Stimulated activated CD4-positive, alpha-beta T cell treated with anti-CD3 and anti-CD28 coated beads, TNF-alpha, amount 100 ng/mL, for 24 hours (primary cell): ENCODE data around the gene KCNK17.
"Not testable (repeated sequence)": the region's sequence is repeated elsewhere in the genome, so short reads cannot be mapped to it uniquely, and the experiment has no call there.

ENCODE experiments used
- DNase-seq, 3 experiments: peaks; one replicate each; pipeline ENCODE4 v3.0.0-alpha.2; 2020; ENCODE audit warnings: low read depth in 3 of 3

Gene KCNK17

DNA sequence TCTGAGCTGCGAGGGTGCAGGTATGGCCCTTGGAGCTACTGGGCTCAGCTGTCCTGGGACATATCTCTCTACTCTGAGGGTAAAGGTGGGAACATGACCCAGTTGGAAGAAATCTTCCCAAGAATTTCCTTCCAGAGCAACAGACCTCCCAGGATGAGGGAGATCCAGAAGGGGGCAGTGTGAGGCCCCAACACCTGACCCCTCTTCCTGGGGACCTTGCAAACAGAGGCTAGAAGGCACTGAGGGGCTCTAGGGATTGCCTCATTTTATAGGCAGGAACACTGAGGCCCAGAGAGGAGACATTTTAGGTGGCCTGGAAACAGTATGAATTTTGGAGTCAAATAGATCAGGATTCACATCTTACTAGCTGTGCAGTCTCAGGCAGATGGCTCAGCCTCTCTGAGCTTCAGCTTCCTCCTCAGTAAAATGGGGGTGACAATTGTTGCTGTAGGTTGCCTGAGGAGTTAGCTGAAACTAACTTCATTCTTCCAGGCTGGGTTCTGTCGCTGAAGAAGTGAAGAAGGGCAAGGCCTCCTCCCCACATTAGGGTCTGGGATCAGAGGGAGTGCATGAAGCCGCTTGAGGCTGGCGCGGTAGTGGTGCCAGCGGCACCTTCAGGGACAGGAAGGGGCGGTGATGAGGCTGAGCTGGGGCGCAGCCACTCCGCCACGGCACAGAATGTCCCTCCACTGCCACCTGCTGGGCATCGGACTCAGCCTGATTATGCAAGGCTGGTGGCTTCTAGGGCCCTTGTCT lies 11.4 kb downstream of the KCNK17 start:
- peak; percentile 73 to 89 (median 84) for DNase-seq

- DNase-seq = no peak
Measured at GRCh38 chr6:39302011-39302410, 12.2 kb downstream of the KCNK17 start.

GRCh38 chr6:39301606-39302005 lies 12.6 kb downstream of the KCNK17 start:
- DNase-seq = no peak

- DNase-seq = no peak
Measured at GRCh38 chr6:39300739-39301138, 13.5 kb downstream of the KCNK17 start.

- DNase-seq = no peak
Measured at GRCh38 chr6:39298061-39298460, 16.2 kb downstream of the KCNK17 start.

GRCh38 chr6:39296745-39297640 lies 17.2 kb downstream of the KCNK17 start:
- DNase-seq = no peak

- no peak for DNase-seq
Measured at GRCh38 chr6:39295611-39296011, 18.6 kb downstream of the KCNK17 start.

DNA sequence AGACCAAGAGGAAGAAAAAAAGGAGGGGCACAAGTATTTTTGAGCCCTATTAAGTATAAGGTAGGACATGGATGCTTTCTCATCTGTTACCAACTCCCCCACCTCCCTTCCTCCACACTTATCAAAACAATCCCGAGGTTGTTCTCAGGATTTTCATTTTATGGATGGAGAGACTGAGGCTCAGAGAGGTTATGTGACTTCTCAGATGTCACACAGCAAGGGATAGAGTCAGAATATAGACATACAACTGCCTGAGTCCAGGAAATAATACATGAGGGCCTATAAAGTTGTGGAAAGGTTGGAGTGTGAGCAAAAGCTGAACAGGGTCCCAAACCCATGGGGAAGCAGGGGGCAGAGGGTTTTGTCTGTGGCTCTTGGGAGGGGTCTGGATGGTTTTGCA lies 19.3 kb downstream of the KCNK17 start:
- DNase-seq = no peak

- no peak for DNase-seq
Measured at GRCh38 chr6:39294133-39294532, 20.1 kb downstream of the KCNK17 start.

DNA sequence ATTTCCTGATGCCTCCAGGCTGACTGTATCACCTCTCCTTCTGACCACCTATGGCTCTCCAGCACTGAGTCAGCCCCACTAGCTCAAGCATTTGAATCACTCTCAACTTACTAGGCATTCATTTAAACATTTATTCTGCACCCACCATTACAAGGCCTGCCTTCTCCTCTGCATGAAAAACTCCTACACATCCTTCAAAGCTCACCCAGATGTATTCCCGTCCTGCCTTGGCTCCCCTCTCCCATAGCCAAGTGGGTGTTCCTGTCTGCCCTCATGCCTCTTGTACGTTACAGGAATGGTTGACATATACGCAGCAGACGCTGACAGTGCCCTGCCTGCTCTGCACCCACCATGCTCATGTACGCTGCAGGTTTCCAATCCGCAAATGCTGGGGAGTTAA lies 21.6 kb downstream of the KCNK17 start:
- DNase-seq = no peak

GRCh38 chr6:39289490-39289889 lies 24.7 kb downstream of the KCNK17 start:
- no peak for DNase-seq

DNA sequence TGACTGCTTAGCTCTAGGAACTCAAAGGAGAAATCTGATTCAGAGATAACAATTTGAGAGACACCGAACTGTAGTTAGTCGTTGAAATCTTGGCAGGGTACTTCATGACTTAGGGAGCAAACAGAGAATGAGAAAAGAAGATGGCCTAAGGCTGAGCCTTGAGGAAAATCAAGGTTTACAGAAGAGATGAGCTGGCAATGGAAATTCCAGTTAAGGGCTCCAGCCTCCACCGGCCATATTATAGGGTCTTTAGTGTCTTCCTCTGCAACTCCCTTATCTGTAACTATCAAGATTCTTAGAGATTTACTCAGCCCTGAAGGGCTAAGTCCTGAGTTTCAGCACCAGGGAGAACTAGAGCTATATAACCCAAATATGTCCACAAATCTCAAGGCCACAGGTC lies 26.6 kb downstream of the KCNK17 start:
- DNase-seq = no peak

GRCh38 chr6:39286596-39286995 lies 27.6 kb downstream of the KCNK17 start:
- DNase-seq = not testable (repeated sequence)

DNA sequence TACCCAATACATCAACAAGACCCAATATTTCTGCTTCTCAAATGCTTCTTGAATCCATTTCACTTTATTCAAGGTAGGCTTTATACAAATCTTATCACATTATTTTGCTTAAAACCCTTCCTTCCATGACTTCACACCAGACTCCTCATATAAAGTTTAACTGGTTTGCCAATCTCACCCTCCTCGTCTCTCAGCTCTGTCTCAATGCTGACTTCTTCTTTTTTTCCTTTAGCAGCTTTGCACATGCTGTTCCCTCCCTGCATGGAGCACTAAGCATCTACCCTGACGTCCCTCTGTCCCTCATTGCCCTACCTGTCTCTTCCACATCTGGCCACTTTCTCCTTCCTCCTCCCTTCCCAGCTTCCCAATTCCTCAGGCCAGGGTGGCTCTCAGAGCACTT lies 31.4 kb downstream of the KCNK17 start:
- DNase-seq = no peak

GRCh38 chr6:39281312-39281980 lies 32.8 kb downstream of the KCNK17 start:
- no peak for DNase-seq

DNA sequence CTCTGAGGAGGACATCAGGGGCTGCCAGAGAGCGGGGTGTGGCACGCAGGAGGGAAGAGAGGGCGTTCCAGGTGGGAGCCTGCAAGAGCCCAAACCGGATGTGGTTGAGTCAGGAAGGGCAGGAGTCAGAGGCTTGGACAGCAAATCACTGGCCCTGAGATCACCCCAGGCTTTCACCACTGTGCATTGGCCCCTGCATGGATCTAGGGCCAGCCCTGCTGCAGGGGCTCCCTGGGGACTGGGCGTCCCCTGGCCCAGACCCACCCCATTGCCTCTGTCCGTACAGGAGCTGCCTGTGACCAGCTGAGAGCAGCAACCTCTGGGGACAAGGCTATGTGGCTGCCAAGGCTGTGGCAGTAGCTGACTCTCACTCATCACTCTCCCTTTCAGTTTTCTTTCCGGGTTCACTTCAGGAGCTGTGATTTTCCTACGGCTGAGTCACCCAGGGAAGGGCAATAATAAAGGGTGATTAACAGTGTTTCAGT lies 33.9 kb downstream of the KCNK17 start:
- no peak for DNase-seq

DNA sequence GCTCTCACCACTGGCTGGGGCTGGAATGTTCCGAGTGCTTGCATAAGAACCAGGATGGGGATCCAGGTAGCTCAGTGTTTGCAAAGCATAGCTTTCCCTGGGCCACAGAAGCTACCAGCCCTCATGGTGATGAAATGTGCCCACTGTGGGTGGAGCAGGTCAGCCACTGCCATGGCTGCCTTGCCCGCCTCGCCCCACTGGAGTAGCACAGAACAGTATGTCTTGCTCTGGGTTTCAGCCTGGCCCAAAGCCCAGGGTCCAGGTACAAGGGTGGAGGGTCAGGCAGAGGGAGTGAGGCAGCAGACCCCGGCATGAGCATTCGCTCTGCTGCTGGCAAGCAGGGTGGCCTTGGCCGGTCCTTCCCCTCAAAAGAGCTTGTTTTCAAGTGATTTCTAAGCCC lies 34.7 kb downstream of the KCNK17 start:
- no peak for DNase-seq

GRCh38 chr6:39276379-39276995 lies 37.7 kb downstream of the KCNK17 start:
- no peak for DNase-seq

DNA sequence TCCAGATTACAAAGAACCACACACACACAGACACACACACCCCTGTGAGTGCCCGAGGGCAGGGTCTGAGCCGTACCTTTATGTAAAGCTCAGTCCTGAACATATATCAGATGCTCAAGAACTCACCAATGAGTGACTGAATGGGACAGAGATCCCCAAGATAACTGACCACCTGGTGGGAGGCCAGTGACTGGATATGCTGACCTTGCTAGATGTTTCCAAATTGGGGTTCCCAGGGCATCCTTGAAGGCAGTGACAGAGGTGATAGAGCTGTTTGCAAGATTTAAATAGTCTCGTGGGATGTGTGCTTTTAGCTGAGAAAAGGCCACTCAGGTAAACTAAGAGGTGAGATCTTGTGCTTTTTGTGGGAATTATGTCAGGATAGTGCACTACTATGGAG lies 39.3 kb downstream of the KCNK17 start:
- no peak for DNase-seq

- DNase-seq = no peak
Measured at GRCh38 chr6:39274471-39274870, 39.7 kb downstream of the KCNK17 start.

DNA sequence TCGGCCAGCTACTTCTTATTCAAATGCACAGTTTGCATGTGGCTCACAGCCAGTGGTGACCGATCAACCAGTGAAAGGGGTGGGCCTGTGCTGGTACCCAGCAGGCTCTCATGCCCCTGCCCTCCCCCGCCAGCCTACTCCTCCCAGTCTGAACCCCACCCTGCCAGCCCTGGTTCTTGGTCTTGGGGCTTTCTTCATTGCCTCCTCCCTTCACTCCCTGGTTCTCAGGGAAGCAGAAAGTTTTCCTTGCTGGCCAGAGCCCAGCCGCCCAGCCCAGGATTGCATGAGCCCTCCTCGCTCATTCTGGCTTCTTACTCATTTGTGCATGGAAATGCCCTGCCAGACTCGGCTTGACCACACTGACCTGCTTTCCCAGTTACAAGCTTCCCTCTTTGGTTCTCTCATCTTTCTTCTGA lies 40.8 kb downstream of the KCNK17 start:
- DNase-seq = no peak

GRCh38 chr6:39269961-39270360 lies 44.3 kb downstream of the KCNK17 start:
- DNase-seq = no peak
